NCI-H1694 treated with DMSO at 0.1 percent for 48 hours (cell line): ENCODE data around the gene BBLN.
"Not testable (repeated sequence)": the region's sequence is repeated elsewhere in the genome, so short reads cannot be mapped to it uniquely, and the experiment has no call there.

Experiments
- DNase-seq: peaks from one replicate; lab custom pipeline; 2025; lab: John Stamatoyannopoulos, UW

The BBLN gene

DNA sequence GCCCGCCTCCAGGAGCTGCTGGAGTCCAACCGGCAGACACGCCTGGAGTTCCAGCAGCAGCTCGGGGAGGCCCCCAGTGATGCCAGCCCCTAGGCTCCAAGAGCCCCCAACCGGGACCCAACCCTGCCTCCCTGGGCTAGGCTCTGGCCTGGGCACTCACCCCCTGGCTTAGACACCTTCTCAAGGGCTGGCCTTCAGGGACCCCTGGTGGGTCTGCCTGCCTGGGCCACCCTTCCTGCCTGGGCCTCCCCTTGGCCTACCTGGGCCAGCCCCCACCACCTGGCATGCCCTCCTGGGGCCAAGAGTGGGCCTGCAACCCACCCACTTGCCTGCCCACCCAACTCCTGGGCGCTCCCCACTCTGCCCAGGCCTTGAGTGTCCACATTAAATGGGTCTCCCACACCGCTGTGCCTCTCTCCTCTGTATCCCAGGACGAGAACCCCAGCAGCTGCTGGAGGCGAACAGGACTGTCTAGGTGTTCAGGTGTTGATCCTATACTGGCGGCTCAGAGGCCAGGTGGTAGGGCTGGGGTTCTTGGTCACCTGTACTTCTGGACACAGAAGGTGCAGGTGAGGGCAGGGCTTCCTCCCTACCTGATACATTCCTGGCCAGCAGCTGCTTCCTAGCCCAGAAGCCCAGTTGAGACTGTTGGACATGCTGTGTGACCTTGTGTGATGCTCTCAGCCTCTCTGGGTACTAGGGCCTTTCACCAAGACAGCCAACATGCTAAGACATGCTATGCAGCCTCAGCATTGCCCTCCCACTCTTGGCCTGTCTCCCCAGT lies 3.6 kb downstream of the BBLN start:
- DNase-seq: no peak

DNA sequence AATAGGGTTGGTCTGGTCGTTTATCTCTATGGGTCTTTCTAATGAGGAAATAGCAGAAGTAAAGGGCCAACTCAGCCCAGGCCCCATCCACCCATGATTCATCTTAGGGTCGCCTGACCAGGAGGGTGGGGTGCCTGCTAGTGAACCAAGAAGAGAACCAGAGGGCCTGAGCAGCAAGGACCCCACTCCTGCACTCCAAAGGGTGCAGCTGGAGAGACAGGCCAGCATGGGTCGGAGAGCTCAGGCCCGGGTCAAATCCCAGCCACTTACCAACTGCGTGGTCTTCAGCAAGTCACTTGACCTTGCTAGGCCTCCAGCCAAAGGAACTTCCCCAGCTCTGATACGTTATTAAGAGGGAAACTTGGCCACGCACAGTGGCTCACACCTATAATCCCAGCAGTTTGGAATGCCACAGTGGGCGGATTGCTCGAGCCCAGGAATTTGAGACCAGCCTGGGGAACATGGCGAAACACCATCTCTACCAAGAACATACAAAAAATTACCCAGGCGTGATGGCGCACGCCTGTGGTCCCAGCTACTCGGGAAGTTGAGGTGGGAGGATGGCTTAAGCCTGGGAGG lies 4.3 kb downstream of the BBLN start:
- DNase-seq: no peak

DNA sequence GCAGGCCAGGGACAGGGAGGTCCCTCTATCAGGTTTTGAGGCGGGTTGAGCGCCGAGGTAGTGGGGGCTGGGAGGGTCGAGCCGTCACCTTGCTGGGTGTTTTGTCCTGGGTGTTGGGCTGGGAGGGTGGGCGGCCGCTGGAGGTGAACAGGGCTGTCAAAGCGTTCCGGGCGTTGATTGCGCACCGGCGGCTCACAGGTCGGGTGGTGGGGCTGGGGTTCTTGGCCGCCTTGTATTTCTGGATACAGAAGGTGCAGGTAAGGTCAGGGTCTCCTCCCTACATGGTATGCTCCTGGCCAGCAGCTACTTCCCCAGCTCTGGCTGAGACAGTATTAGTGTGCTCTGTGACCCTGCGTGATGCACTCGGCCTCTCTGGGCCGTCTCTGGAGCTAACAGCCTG lies 6.1 kb downstream of the BBLN start:
- no peak for DNase-seq

DNA sequence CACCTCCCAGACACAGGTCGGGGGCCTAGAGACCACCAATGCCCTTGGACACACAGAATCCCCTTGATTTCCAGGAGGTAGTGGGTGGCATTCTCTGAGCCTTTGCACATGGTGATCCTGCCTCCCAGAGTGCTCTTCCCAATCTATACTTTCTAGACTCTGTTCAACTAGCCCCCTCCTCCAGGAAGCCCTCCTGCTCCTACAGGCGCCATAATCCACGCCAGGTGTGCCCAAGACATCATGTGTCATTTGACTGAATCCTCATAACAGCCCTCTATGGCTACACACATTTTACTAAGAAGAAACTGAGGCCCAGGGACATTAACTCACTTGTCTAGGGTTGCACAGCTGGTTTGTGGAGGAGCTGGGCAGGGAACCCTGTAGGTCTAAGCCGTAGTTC lies 7.1 kb downstream of the BBLN start:
- no peak for DNase-seq

DNA sequence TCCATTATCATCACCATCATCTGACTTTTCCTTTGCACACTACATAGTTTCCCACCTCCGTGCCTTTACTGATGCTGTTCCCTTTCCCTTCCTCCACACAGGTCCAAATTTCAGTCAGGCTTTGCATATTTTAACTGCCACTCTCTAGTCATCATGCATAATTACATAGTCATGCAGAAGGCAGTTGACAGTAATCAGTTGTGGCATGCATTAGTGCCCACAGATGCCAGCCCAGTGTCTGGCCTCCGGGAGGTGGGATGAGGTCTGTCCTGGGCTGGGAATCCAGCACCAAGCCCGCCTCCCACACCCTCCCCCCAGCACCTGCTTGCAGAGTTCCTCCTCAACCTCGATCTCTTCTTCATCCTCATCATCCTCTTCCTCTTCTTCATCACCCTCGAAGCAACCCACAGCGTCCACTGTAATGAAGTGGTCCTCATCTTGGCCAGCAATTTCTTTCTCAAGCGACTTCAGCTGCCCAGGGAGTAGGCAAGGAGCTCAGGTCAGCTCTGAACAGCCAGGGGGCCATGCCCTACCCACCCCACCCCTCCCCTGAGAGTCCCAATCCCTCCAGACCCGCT lies 8.8 kb downstream of the BBLN start:
- DNase-seq: no peak

DNA sequence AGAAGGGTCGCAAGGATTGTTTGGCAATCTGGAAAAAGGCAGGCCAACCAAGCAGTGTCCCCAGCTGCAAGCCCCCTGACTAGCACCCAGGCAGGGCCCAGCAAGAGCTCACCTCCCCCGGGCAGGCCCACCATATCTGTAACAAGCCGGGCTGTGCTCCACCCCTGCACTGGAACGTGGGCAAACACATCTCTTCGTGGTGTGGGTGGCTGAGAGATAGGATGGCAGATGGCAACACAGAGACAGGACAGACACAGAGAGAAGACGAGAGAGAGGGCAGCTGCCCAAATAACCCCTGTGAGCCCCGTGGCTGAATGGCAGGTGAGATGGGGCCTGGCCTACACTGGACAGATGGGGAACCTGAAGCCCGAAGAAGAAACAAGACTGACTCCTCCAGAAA lies 9.4 kb downstream of the BBLN start:
- peak; percentile 5 for DNase-seq

DNA sequence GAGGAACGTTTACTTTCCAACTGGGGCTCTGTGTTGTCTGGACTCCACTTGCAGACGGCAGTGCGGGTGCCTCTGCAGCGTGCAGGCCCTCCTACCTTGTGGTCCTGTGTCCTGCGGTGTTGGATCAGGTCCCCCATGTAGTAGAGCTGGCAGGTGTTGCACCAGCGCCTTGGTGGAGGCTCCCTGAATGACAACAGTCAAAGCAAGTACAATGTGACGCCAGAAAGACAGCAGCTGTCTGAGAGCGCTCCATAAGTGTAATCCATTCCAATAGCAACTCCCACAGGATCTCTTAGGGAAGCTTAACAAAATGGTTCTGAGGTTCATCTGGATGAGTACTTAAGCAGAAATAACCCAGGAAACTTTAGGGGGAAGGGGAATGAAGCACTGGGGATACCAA lies 9.9 kb downstream of the BBLN start:
- DNase-seq: peak; percentile 46

DNA sequence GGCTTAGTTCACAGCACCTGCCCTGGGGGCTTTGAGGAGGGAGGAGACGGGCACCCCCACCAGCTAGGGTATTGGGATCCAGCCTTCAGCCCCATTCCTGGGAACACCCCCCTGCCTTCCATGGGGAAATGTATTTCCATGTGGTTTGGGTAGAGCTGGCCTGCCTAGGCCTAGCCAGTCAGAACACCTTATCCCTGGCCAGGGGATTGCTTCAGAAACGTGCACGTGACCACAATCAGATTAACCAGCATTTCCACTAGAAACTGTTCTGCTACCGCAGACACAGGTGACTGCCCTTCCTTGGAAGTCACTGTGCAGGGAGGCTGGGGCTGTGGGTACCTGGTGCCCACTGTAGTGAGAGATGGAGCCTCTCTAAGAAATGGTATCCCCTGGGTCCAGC lies 14.0 kb downstream of the BBLN start:
- DNase-seq: no peak

DNA sequence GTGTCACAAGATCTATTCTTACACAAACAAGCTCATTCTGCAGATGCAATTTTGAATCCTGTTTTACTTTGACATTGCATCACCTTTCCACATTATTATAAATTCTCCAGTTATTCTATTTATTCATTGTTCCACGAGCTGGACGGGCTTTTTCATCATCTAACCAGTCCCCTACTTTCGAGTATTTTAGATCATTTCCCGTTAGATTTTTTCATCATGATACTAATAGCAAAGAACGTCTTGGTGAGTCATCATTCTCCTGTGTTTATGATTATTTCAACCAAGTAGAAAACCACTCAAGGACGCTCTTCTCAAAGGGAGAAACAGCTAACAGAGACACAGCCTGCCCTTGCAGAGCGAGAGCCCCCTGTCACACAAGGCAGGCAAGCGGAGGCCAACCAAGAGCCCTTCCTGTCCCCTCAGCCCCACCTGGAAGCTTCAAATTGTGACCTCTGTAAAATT lies 15.1 kb downstream of the BBLN start:
- DNase-seq: no peak

DNA sequence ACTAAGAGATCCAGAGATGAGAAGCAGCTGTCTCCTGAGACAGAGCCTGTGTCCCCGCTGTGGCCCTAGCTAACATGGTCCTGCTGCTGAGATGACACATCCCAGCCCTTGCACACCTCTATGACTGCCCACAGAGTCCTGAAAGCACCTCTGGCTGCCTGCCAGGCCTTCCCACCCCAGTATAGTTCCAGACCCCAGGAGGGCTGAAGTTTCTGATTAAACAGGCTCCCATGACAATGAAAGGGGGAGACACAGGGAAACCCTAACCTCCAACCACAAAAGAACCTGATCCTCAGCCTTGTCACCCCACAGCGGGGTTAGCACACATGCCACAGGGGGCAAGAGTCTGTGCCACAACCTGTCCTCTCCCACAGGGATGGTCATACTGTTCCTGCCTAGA lies 15.7 kb downstream of the BBLN start:
- no peak for DNase-seq

DNA sequence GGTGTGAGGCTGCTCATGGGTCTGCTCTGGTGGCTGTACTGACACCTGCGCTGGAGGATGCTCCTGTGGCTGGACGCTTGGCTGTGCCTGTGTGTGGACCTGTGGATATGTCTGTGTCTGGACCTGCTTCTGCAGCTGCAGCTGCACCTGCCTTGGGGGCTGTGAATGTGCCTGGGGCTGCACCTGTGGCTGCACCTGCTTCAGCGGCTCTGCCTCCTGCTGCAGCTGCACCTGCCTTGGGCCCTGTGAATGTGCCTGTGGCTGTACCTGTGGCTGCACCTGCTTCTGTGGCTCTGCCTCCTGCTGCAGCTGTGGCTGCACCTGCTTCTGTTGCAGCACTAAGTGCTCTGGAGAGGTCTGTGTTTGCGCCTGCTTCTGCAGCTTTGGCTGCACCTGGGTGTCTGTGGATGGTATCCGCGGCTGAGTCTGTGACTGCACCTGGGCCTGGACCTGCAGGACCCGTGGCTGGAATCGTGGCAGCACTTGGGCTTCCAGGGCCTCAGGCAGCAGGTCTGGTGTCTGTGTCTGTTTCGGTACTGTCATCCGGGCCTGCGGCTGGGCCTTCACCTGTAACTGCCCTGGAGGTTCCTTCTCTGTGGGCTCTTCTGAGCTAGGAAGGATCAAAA lies 18.9 kb downstream of the BBLN start:
- DNase-seq: no peak

DNA sequence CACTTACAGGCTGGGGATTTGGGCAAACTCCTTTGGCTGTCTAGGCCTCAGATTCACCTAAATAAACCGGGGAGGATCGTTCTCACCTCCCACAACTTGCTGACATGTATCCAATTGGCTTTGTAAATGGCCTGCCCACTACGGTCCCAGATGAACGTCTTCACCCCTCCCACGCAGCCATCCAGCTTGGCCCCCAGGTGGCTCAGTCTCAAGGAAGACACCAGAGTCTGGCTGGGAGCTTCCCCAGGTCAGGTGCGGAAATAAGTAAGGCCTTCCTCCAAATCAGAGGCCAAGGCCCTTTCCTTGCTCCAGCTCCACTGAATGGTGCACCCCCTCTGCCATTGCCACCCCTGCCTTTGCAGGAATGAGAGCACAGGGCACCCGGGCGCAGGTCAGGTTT lies 19.9 kb downstream of the BBLN start:
- DNase-seq: no peak

DNA sequence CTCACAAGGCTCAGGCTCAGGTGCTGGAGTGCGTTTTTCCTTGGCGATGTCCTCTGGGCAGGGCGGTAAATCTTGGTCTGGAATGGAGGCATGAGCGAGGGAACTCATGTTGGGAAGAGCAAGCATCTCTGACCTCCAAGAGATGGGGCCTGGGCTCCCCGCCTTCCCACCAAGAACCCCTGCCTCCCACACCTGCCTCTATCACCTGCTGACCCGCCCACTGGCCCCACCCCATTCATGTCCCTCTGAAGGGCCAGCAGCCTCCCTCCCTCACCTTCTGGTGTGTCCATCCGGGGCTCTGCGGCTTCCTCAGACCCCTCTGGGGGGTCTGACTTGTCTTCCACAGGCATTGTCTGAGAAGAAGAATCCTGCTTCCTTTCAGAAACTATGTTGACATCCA lies 20.4 kb downstream of the BBLN start:
- DNase-seq: no peak

DNA sequence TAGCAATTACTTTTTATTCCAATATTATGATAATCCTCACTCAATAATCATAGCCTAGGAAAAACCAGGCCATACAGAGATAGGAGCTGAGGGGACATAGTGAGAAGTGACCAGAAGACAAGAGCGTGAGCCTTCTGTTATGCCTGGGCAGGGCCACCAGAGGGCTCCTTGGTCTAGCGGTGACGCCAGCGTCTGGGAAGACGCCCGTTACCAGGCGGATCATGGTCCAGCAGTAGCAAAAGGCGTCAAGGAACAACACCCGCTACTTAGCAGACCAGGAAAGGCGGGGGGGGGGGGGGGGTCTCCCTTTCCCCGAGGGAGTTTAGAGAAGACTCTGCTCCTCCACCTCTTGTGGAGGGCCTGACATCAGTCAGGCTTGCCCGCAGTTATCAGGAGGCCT lies 21.4 kb downstream of the BBLN start:
- not testable (repeated sequence) for DNase-seq

DNA sequence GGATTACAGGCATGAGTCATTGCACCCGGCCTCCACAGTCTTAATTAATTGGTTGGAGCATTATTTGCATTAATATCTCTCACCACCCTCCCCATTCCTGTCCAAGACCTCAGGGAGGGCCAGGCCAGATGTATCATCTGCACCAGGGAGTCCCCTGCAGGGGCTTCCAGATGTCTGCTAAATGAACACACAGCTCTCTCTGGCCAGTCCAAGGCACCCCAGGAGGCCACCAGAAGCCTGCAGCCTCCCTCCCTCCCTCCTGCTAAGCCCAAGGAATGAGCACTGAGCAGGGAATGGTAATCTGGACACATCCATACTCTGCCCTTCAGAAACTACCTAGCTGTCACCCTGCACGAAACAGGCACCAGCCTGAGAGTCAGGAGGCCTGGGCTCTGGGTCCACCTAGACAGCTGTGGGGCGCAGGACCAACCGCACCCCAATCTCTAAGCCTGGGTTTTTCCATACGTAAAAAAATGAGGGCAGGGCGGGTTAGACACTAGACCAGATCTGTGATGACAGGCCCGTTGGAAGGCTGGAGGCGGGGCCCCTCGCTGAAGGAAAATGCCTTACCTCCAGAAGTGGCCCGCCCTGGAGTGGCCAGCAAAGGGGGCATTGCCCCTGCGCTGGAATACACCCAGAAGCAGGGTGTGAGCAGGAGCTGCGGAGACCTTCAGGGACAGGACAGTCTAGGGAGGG lies 23.0 kb downstream of the BBLN start:
- DNase-seq: no peak

DNA sequence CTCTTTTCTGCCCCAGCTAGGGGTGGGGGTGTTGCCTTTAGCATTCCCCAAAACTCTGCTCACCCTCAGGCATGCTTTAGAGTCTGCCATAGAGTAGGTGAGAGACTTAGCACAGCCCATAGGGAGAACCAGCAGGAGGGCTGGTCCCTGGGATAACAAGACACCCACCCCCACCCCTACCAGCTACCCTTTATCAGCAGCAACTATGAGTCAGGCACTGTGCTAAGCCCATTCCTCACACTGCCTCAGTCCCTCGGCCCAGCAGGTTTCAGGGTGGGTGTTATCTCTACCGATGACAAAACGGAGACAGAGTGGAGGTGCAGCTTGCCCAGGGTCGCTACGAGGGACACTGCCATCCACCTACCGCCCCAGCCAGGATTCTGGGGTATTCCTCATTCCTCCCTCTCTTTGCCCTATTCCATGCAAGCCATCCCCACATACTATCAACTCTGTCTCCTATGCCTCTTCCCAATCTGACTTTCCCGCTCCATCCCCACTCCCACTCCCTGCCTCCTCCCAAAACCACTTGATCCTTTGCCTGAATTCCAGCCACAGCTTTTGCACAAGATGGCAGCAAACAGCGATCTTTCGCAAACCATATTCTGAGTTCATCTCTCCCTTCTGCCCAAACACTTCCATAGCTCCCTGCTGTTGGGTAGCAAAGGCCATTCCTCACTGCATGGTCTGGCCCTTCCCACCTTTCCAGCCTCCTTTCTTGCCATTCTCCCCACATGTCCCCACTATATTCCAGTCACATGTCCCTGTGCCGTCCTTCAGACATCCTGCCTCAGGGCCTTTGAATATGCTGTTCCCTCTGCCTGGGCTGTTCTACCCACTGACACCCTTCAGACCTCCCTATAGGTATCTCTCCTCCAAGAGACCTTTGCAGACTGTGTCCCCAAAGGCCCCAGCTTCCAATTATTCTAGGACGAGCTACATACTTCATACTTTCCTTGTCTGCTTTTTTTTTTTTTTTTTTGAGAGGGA lies 26.2 kb downstream of the BBLN start:
- no peak for DNase-seq

DNA sequence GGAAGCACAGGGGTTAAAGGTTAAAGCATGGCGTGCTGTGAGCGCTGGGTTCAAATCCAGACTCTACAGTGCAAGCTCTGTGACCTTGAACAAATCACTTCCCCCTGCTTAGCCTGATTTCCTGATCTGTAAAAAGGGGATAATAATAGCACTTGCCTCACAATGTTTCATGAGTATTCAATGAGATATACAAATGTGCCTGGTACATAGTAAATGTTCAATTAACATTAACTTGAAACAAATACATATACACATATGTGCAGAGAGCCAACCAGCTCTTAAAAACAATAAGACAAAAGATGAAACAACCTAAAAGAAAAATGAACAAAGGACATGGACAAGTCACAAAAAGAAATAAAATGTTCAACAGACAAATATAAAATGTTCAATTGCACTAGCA lies 27.3 kb downstream of the BBLN start:
- no peak for DNase-seq

DNA sequence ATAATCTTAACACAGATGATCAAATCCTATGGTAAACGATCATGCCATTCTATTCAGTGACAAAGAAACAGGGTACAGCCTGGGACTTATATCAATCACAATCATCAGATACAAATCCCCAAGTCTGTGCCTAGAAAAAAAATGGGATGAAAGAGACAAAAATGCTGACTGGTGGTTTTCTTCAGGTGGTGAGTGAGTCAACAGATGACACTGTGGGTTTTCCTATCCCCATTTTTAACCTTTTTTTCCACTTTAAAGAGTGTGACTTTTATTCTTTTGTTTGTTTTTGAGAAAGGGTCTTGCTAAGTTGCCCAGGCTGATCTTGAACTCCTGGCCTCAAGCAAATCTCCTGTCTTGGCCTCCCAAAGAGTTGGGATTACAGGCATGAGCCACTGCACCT lies 28.1 kb downstream of the BBLN start:
- no peak for DNase-seq

DNA sequence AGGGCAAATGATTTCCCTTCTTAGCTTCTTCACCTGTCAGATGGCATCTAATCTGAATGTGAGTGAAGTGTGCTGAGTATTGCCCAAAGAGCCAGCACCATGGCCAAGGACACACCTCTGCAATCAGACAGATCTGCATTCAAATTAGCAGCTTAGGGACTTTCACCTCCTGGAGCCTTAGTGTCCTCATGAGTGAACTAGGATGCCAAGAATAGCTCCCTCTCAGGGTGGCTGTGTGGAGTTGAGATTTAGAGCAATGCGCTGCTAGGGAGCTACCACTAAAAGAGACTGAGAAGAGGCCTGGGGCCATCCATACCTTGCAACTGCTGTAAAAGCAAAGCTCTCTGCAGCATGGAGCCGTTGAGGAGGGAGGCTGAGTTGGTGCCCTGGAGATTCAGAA lies 29.9 kb downstream of the BBLN start:
- no peak for DNase-seq

DNA sequence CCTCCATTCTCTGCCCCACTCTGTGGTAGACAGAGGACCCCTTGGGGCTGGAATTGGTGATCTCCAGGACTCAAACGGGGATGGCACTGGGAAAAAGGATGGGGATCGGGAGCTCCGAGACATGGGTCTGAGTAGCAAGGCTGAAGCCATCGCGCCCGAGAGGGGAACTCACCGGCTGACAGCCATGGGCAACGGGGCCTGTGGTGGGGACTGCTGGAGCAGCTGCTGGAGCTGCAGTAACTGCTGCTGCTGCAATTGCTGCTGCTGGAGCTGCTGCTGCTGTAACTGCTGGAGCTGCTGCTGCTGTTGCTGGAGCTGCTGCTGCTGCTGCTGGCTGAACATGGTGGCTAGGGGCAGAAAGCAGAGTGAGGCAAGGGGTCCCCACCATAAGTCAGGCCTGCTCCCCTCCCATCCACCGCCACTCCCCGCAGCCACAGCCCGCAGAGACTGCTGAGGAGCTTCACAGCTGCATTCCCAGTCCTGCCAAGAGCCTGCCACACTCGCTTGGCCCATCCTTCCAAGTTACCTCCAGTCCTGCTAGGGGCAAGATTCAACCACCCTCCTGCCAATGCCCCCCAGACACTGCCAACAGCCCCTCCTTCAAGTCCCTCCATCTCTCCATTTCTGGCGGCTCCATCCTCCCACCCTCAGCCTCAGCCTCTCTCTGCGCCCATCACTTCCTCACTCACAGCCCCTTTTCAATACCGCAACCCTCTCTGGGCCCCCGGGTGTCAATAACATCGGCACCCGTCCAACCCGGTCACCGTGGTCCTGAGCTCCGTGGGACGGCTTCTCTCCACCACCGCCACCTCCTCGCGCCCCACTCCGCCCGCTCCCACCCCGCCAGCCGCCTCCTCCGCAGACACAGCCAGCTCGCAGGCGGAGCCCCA lies 30.7 kb downstream of the BBLN start:
- DNase-seq: no peak
